Measurements from ENCODE around the gene ORMDL2. TPM values are rescaled to one million over a fixed set of nuclear protein-coding genes. Genes with fewer than 3 reads are reported as not detected.
A peak's percentile ranks its signal among the peaks of the same experiment; 100 is the strongest.

ORMDL2 gene
- total RNA-seq, 1 donor = 10.1 TPM

DNA sequence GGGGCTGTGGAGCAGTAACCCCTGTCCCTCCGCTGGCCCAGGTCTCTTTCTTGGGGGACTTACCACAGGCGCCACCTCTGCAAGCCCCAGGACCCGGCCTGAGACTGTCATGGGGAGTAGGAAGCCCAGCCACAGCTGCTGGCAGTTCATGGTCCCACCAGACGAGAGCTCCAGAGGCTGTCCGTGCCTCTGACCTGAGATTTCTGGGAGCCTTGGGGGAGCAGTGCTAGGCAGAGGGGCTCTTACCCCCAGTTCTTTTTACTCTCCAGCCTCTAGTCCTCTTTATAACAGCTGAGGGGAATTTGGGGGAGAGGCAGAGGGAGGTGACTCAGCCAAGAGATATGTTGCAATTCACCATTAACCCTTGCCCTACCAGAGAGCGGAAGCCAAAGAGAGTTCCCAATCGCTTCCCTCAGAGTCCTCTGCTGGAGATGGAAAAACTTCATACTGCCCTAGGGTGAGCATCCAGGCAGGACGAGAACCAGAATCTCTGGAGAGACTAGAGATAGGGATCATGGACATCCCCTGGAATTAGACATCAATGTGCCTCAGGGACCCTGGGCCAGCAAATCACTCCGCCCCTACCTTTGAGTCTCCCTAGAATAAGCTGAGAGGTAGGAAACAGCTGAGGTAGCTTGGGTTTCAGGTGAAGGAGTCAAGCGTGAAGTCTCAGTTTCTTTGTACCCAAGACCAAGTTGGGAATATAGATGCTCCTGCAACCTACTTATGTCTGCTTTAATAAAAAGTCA lies 25.0 kb downstream of the ORMDL2 start, which contains the start of gene MMP19:
Gene MMP19 (minus strand): TSS at position 256 of the 749 bp plus-strand sequence. CDS start 106 bp downstream, at position 150.
- Histone ChIP-seq H2AFZ (ENCODE audit: low read length) (peak within 1 kb of the TSS; percentile 85), H3K4me2 (ENCODE audit: insufficient read depth, low read length) (peak within 1 kb of the TSS; percentile 92), H3K36me3 (ENCODE audit: insufficient read depth, low read length) (peaks cover 14% of the 10 kb centered on the region), H3K27ac (ENCODE audit: low read depth, low read length) (peak within 1 kb of the TSS; percentile 83), H3K27me3 (ENCODE audit: insufficient read depth, low read length) (no peaks in the 10 kb centered on the region), H3K79me2 (ENCODE audit: insufficient read depth, low read length) (peaks cover 6% of the 10 kb centered on the region), H3K9me3 (ENCODE audit: low read depth, low read length) (no peaks in the 10 kb centered on the region), H3K4me3 (ENCODE audit: insufficient read depth, low read length) (peak within 1 kb of the TSS; percentile 82), H3K4me1 (ENCODE audit: insufficient read depth, low read length) (peaks cover 45% of the 10 kb centered on the region), H4K20me1 (ENCODE audit: insufficient read depth, low read length) (no peaks in the 10 kb centered on the region)
- no peak for TF ChIP-seq CTCF (IDR thresholded peaks at IDR 0.05; ENCODE audit: extremely low read depth, low read depth, low read length)
- DNase-seq (ENCODE audit: insufficient read length, low spot score, missing footprints) = peak; percentile 89

DNA sequence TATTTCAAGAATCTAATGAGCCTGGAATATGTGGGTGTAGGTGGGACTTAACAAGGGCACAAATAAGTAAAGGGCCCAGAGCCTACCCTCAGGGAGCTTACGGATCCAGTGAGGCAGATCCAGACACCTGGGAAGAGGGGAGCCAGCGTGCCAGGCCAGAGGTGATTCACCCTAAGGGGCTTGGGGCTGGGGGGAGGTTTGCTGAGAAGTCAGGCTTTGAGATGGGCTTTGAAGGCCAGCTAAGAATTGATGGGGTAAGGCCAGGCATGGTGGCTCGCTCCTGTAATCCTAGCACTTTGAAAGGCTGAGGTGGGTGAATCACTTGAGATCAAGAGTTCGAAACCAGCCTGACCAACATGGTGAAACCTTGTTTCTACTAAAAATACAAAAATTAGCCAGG lies 25.6 kb downstream of the ORMDL2 start:
- TF ChIP-seq CTCF (IDR thresholded peaks at IDR 0.05; ENCODE audit: extremely low read depth, low read depth, low read length) = no peak
- Histone ChIP-seq H3K9me3 (ENCODE audit: low read depth, low read length) (no peaks in the 10 kb centered on the region), H3K4me2 (ENCODE audit: insufficient read depth, low read length) (no peak overlapping the region), H2AFZ (ENCODE audit: low read length) (no peak overlapping the region), H3K36me3 (ENCODE audit: insufficient read depth, low read length) (peaks cover 14% of the 10 kb centered on the region), H3K27ac (ENCODE audit: low read depth, low read length) (no peak overlapping the region), H3K79me2 (ENCODE audit: insufficient read depth, low read length) (peaks cover 6% of the 10 kb centered on the region), H3K4me3 (ENCODE audit: insufficient read depth, low read length) (no peak overlapping the region), H3K4me1 (ENCODE audit: insufficient read depth, low read length) (peaks cover 45% of the 10 kb centered on the region), H3K27me3 (ENCODE audit: insufficient read depth, low read length) (no peaks in the 10 kb centered on the region), H4K20me1 (ENCODE audit: insufficient read depth, low read length) (no peaks in the 10 kb centered on the region)
- DNase-seq (ENCODE audit: insufficient read length, low spot score, missing footprints) = no peak

DNA sequence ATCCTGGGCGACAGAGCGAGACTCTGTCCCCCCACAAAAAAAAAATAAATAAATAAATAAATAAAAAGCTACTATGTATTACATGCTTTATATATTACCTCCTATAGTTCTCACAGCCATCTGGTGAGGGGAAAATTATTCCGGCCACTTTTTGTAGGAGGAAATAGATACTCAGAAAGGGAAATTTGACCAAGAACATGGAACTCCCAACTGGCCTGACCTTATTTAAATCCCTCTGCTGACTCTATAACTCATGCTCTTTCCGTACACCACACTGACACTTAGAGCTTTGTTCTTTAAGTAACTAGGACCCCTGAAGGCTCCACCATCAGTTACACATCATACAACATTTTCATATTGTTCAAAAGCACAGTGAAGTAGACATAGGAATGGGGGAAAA lies 27.1 kb downstream of the ORMDL2 start:
- no peak overlapping the region for H3K4me2 ChIP-seq (ENCODE audit: insufficient read depth, low read length)
- H3K27ac ChIP-seq (ENCODE audit: low read depth, low read length) = peak overlapping the region; percentile 99
- H2AFZ ChIP-seq (ENCODE audit: low read length) = peak overlapping the region; percentile 62
- peaks cover 58% of the 10 kb centered on the region for H3K4me1 ChIP-seq (ENCODE audit: insufficient read depth, low read length)
- no peaks in the 10 kb centered on the region for H4K20me1 ChIP-seq (ENCODE audit: insufficient read depth, low read length)
- peaks cover 3% of the 10 kb centered on the region for H3K36me3 ChIP-seq (ENCODE audit: insufficient read depth, low read length)
- H3K9me3 ChIP-seq (ENCODE audit: low read depth, low read length) = no peaks in the 10 kb centered on the region
- H3K79me2 ChIP-seq (ENCODE audit: insufficient read depth, low read length) = peaks cover 6% of the 10 kb centered on the region
- no peak for TF ChIP-seq CTCF (IDR thresholded peaks at IDR 0.05; ENCODE audit: extremely low read depth, low read depth, low read length)
- DNase-seq (ENCODE audit: insufficient read length, low spot score, missing footprints) = no peak
- no peak overlapping the region for H3K4me3 ChIP-seq (ENCODE audit: insufficient read depth, low read length)
- no peaks in the 10 kb centered on the region for H3K27me3 ChIP-seq (ENCODE audit: insufficient read depth, low read length)

- TF ChIP-seq CTCF (IDR thresholded peaks at IDR 0.05; ENCODE audit: extremely low read depth, low read depth, low read length) = no peak
- peak overlapping the region; percentile 62 for H2AFZ ChIP-seq (ENCODE audit: low read length)
- H3K4me2 ChIP-seq (ENCODE audit: insufficient read depth, low read length) = no peak overlapping the region
- H3K27me3 ChIP-seq (ENCODE audit: insufficient read depth, low read length) = no peaks in the 10 kb centered on the region
- peaks cover 6% of the 10 kb centered on the region for H3K79me2 ChIP-seq (ENCODE audit: insufficient read depth, low read length)
- no peaks in the 10 kb centered on the region for H3K9me3 ChIP-seq (ENCODE audit: low read depth, low read length)
- DNase-seq (ENCODE audit: insufficient read length, low spot score, missing footprints) = no peak
- H3K4me1 ChIP-seq (ENCODE audit: insufficient read depth, low read length) = peaks cover 62% of the 10 kb centered on the region
- H4K20me1 ChIP-seq (ENCODE audit: insufficient read depth, low read length) = no peaks in the 10 kb centered on the region
- peak overlapping the region; percentile 99 for H3K27ac ChIP-seq (ENCODE audit: low read depth, low read length)
- H3K36me3 ChIP-seq (ENCODE audit: insufficient read depth, low read length) = peaks cover 2% of the 10 kb centered on the region
- no peak overlapping the region for H3K4me3 ChIP-seq (ENCODE audit: insufficient read depth, low read length)
Observed at GRCh38 chr12:55845361-55845760, 27.5 kb downstream of the ORMDL2 start.
